Measurements from ENCODE around the gene BCL3.
"Not testable (repeated sequence)": the region's sequence is repeated elsewhere in the genome, so short reads cannot be mapped to it uniquely, and the experiment has no call there.

BCL3 gene

GRCh38 chr19:44708940-44709339 is 39.6 kb upstream of the BCL3 start:
- 86 to 87% methylated on average over 5 of the region's 5 CpGs for WGBS, 2 experiments
- Histone ChIP-seq H3K9me3 (ENCODE audit: control insufficient read depth, low read length) (no peaks in the 10 kb centered on the region), H3K36me3 (ENCODE audit: control insufficient read depth, insufficient read depth, low read length) (no peaks in the 10 kb centered on the region), H3K27me3 (ENCODE audit: control insufficient read depth, insufficient read depth, low read length, poor library complexity, severe bottlenecking) (no peaks in the 10 kb centered on the region), H3K27ac (ENCODE audit: insufficient read depth, low read depth, low read length, poor library complexity, severe bottlenecking) (no peak overlapping the region), H3K4me3 (ENCODE audit: insufficient read depth, low read depth, low read length) (no peak overlapping the region), H3K4me1 (ENCODE audit: control insufficient read depth, insufficient read depth, low read length) (no peaks in the 10 kb centered on the region)

- H3K36me3 ChIP-seq (ENCODE audit: control insufficient read depth, insufficient read depth, low read length); H3K4me1 ChIP-seq (ENCODE audit: control insufficient read depth, insufficient read depth, low read length): not testable (repeated sequence)
- WGBS, 2 experiments = 90 to 94% methylated on average over 4 of the region's 4 CpGs
Observed at GRCh38 chr19:44709434-44710266, 38.9 kb upstream of the BCL3 start.

DNA sequence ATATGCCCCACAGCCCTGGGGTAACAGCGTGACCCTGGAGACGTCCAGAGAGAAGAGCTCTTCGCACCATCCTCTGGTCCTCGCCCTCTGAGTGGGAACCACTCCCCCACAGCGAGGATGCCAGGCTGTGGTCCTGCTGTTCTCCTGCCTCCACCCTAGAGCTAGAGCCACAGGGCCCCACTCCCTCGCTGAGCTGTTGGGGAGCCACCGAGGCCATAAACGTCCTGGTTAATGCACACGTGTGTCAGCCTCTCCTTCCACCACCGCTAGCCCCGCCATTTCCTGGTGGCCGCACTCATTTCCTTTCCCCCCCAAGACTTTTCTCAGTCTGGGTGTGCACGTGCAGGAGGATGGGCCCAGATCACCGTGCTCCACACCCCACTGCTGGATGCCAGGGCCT is 38.0 kb upstream of the BCL3 start:
- Histone ChIP-seq H3K36me3 (ENCODE audit: control insufficient read depth, insufficient read depth, low read length) (no peaks in the 10 kb centered on the region), H3K9me3 (ENCODE audit: control insufficient read depth, low read length) (peaks cover 2% of the 10 kb centered on the region), H3K4me1 (ENCODE audit: control insufficient read depth, insufficient read depth, low read length) (no peaks in the 10 kb centered on the region), H3K27ac (ENCODE audit: insufficient read depth, low read depth, low read length, poor library complexity, severe bottlenecking) (no peak overlapping the region), H3K4me3 (ENCODE audit: insufficient read depth, low read depth, low read length) (no peak overlapping the region), H3K27me3 (ENCODE audit: control insufficient read depth, insufficient read depth, low read length, poor library complexity, severe bottlenecking) (no peaks in the 10 kb centered on the region)
- WGBS, 2 experiments = 91 to 92% methylated on average over 14 of the region's 14 CpGs

More at GRCh38 chr19:44709434-44710266, 38.9 kb upstream of the BCL3 start:
- H3K9me3 ChIP-seq (ENCODE audit: control insufficient read depth, low read length); H3K4me3 ChIP-seq (ENCODE audit: insufficient read depth, low read depth, low read length); H3K27ac ChIP-seq (ENCODE audit: insufficient read depth, low read depth, low read length, poor library complexity, severe bottlenecking); H3K27me3 ChIP-seq (ENCODE audit: control insufficient read depth, insufficient read depth, low read length, poor library complexity, severe bottlenecking): not testable (repeated sequence)

DNA sequence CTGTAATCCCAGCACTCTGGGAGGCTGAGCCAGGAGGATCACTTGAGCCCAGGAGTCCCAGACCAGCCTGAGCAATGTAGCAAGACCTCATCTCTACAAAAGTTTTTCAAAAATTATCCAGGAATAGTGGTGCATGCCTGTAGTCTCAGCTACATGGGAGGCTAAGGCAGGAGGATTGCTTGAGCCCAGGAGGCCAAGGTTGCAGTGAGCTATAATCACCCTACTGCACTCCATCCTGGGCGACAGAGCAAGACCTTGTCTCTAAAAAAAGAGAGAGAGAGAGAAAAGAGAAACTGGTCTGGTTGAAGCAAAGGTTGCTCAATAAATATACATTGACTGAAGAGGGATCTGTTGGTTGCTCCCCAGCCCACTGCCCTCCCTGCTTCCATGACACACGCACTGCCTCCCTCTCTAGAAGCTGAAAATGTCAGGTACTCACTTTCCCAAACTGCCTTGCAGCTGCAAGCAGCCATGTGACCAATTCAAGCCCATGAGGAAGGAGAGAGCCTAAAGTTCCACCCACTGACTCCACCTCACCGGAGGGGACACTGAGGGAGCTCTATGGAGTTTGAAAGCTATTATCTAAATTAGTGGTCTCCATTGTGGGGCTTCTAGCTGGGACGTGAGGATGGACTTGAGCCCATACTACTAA is 35.5 kb upstream of the BCL3 start:
- WGBS, 2 experiments = 69 to 75% methylated on average over 3 to 4 of the region's 4 CpGs
- H3K36me3 ChIP-seq (ENCODE audit: control insufficient read depth, insufficient read depth, low read length) = no peaks in the 10 kb centered on the region
- H3K27ac ChIP-seq (ENCODE audit: insufficient read depth, low read depth, low read length, poor library complexity, severe bottlenecking) = no peak overlapping the region
- H3K9me3 ChIP-seq (ENCODE audit: control insufficient read depth, low read length) = peaks cover 2% of the 10 kb centered on the region
- H3K4me1 ChIP-seq (ENCODE audit: control insufficient read depth, insufficient read depth, low read length) = no peaks in the 10 kb centered on the region
- H3K4me3 ChIP-seq (ENCODE audit: insufficient read depth, low read depth, low read length) = no peak overlapping the region
- H3K27me3 ChIP-seq (ENCODE audit: control insufficient read depth, insufficient read depth, low read length, poor library complexity, severe bottlenecking) = no peaks in the 10 kb centered on the region

GRCh38 chr19:44714597-44715169 is 33.8 kb upstream of the BCL3 start:
- Histone ChIP-seq H3K9me3 (ENCODE audit: control insufficient read depth, low read length) (peaks cover 2% of the 10 kb centered on the region), H3K27ac (ENCODE audit: insufficient read depth, low read depth, low read length, poor library complexity, severe bottlenecking) (no peak overlapping the region), H3K36me3 (ENCODE audit: control insufficient read depth, insufficient read depth, low read length) (no peaks in the 10 kb centered on the region), H3K27me3 (ENCODE audit: control insufficient read depth, insufficient read depth, low read length, poor library complexity, severe bottlenecking) (no peaks in the 10 kb centered on the region), H3K4me3 (ENCODE audit: insufficient read depth, low read depth, low read length) (no peak overlapping the region), H3K4me1 (ENCODE audit: control insufficient read depth, insufficient read depth, low read length) (peaks cover 7% of the 10 kb centered on the region)
- WGBS, 2 experiments = 43 to 50% methylated on average over 2 of the region's 2 CpGs

GRCh38 chr19:44717603-44718002 is 30.9 kb upstream of the BCL3 start:
- peaks cover 7% of the 10 kb centered on the region for H3K4me1 ChIP-seq (ENCODE audit: control insufficient read depth, insufficient read depth, low read length)
- 85 to 94% methylated on average over 6 of the region's 6 CpGs for WGBS, 2 experiments
- H3K27me3 ChIP-seq (ENCODE audit: control insufficient read depth, insufficient read depth, low read length, poor library complexity, severe bottlenecking) = no peaks in the 10 kb centered on the region
- no peak overlapping the region for H3K4me3 ChIP-seq (ENCODE audit: insufficient read depth, low read depth, low read length)
- no peaks in the 10 kb centered on the region for H3K36me3 ChIP-seq (ENCODE audit: control insufficient read depth, insufficient read depth, low read length)
- no peak overlapping the region for H3K27ac ChIP-seq (ENCODE audit: insufficient read depth, low read depth, low read length, poor library complexity, severe bottlenecking)
- H3K9me3 ChIP-seq (ENCODE audit: control insufficient read depth, low read length) = peaks cover 2% of the 10 kb centered on the region

DNA sequence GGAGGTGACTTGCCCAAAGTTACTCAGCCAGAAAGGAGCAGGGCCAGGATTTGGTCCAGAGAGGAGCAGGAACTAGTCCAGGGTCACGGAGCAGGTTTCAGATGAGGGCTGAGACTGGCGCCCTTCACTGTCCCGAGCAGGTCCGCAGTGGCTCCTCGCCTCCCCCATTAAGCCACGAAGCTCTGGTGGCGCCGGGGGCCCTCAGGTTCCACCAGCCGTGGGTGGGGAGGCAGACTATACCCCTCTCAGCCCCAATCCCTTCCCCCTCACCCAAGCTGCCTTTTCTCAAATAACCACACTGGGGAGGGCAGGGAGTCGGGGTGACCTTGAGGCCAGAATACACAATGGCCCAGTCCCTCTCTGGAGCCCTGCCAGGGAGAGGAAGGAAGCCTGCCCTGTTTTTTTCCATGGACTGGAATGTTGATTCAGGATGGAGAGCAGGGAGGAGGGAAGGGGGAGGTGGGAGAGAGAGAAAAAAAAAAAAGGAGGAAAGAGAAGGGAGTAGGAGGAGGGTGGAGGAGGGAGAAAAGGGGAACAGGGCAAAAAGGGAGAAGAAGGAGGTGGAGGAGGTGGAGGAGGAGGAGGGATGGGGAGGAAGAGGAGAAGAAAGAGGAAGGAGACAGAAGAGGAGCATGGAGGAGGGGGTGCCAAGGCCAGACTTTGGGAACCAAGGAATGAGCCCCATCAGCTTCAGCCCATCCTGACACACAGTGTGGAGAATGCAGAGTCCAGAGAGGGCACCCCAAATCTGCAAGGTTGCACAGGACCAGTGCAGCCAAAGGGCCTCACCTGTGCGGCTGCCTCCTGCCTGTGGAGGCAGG is 29.9 kb upstream of the BCL3 start:
- no peaks in the 10 kb centered on the region for H3K27me3 ChIP-seq (ENCODE audit: control insufficient read depth, insufficient read depth, low read length, poor library complexity, severe bottlenecking)

GRCh38 chr19:44719262-44719701 is 29.2 kb upstream of the BCL3 start:
- WGBS, 2 experiments = 81 to 85% methylated on average over 8 of the region's 8 CpGs

More for the DNA sequence above, 29.9 kb upstream of the BCL3 start:
- Histone ChIP-seq H3K27ac (ENCODE audit: insufficient read depth, low read depth, low read length, poor library complexity, severe bottlenecking) (no peak overlapping the region), H3K9me3 (ENCODE audit: control insufficient read depth, low read length) (peaks cover 2% of the 10 kb centered on the region), H3K36me3 (ENCODE audit: control insufficient read depth, insufficient read depth, low read length) (no peaks in the 10 kb centered on the region), H3K4me3 (ENCODE audit: insufficient read depth, low read depth, low read length) (no peak overlapping the region), H3K4me1 (ENCODE audit: control insufficient read depth, insufficient read depth, low read length) (peaks cover 7% of the 10 kb centered on the region)
- WGBS, 2 experiments = 43 to 47% methylated on average over 11 of the region's 11 CpGs

GRCh38 chr19:44720396-44720795 is 28.1 kb upstream of the BCL3 start:
- H3K36me3 ChIP-seq (ENCODE audit: control insufficient read depth, insufficient read depth, low read length); H3K9me3 ChIP-seq (ENCODE audit: control insufficient read depth, low read length); H3K27ac ChIP-seq (ENCODE audit: insufficient read depth, low read depth, low read length, poor library complexity, severe bottlenecking); H3K4me1 ChIP-seq (ENCODE audit: control insufficient read depth, insufficient read depth, low read length); H3K27me3 ChIP-seq (ENCODE audit: control insufficient read depth, insufficient read depth, low read length, poor library complexity, severe bottlenecking); H3K4me3 ChIP-seq (ENCODE audit: insufficient read depth, low read depth, low read length): not testable (repeated sequence)
- 91 to 95% methylated on average over 9 of the region's 9 CpGs for WGBS, 2 experiments

More at GRCh38 chr19:44719262-44719701, 29.2 kb upstream of the BCL3 start:
- peaks cover 2% of the 10 kb centered on the region for H3K9me3 ChIP-seq (ENCODE audit: control insufficient read depth, low read length)
- H3K4me1 ChIP-seq (ENCODE audit: control insufficient read depth, insufficient read depth, low read length) = peaks cover 7% of the 10 kb centered on the region
- no peak overlapping the region for H3K27ac ChIP-seq (ENCODE audit: insufficient read depth, low read depth, low read length, poor library complexity, severe bottlenecking)
- no peaks in the 10 kb centered on the region for H3K27me3 ChIP-seq (ENCODE audit: control insufficient read depth, insufficient read depth, low read length, poor library complexity, severe bottlenecking)
- no peak overlapping the region for H3K4me3 ChIP-seq (ENCODE audit: insufficient read depth, low read depth, low read length)
- H3K36me3 ChIP-seq (ENCODE audit: control insufficient read depth, insufficient read depth, low read length) = no peaks in the 10 kb centered on the region

Measured in ectodermal cell (in vitro differentiated cells).